Measurements from ENCODE around the gene TRIM15. TPM values are rescaled to one million over a fixed set of nuclear protein-coding genes. Genes with fewer than 3 reads are reported as not detected.
"Not testable (repeated sequence)": the region's sequence is repeated elsewhere in the genome, so short reads cannot be mapped to it uniquely, and the experiment has no call there.

TRIM15 gene
- total RNA-seq = not detected
- long read RNA-seq = 0 reads

- no peak for DNase-seq (ENCODE audit: low spot score)
These were observed at the start of gene TRIM15 for GRCh38 chr6:30163090-30163917. TSS of gene TRIM15 (plus strand) at chr6:30163546. CDS start at chr6:30163685, 139 bp downstream.

- no peak for DNase-seq (ENCODE audit: low spot score)
These were observed 49.5 kb upstream of the TRIM15 start for GRCh38 chr6:30113841-30114240.

- DNase-seq (ENCODE audit: low spot score) = no peak
These were observed 46.6 kb upstream of the TRIM15 start for GRCh38 chr6:30116724-30117123.

- DNase-seq (ENCODE audit: low spot score) = not testable (repeated sequence)
These were observed 44.7 kb upstream of the TRIM15 start for GRCh38 chr6:30118691-30119090.

- no peak for DNase-seq (ENCODE audit: low spot score)
These were observed 41.6 kb upstream of the TRIM15 start for GRCh38 chr6:30121446-30122366.

GRCh38 chr6:30122515-30122914 lies 40.8 kb upstream of the TRIM15 start:
- DNase-seq (ENCODE audit: low spot score) = no peak

- no peak for DNase-seq (ENCODE audit: low spot score)
These were observed 35.9 kb upstream of the TRIM15 start for GRCh38 chr6:30127238-30128093.

- DNase-seq (ENCODE audit: low spot score) = no peak
These were observed 33.8 kb upstream of the TRIM15 start for GRCh38 chr6:30129265-30130178.

GRCh38 chr6:30130179-30130679 lies 33.1 kb upstream of the TRIM15 start:
- DNase-seq (ENCODE audit: low spot score) = no peak

GRCh38 chr6:30130887-30131862 lies 32.2 kb upstream of the TRIM15 start:
- DNase-seq (ENCODE audit: low spot score) = no peak

GRCh38 chr6:30131947-30132497 lies 31.3 kb upstream of the TRIM15 start:
- no peak for DNase-seq (ENCODE audit: low spot score)

- DNase-seq (ENCODE audit: low spot score) = no peak
These were observed 28.2 kb upstream of the TRIM15 start for GRCh38 chr6:30135147-30135546.

GRCh38 chr6:30135757-30136156 lies 27.6 kb upstream of the TRIM15 start, which contains the start of gene TRIM40:
TSS of gene TRIM40 (plus strand) at chr6:30136140. CDS start at chr6:30137037, 897 bp downstream.
- no peak for DNase-seq (ENCODE audit: low spot score)

GRCh38 chr6:30136570-30137286 lies 26.6 kb upstream of the TRIM15 start:
- DNase-seq (ENCODE audit: low spot score) = no peak

- not testable (repeated sequence) for DNase-seq (ENCODE audit: low spot score)
These were observed 23.1 kb upstream of the TRIM15 start for GRCh38 chr6:30140240-30140639.

GRCh38 chr6:30142665-30143064 lies 20.7 kb upstream of the TRIM15 start:
- DNase-seq (ENCODE audit: low spot score) = no peak

GRCh38 chr6:30143780-30144179 lies 19.6 kb upstream of the TRIM15 start:
- no peak for DNase-seq (ENCODE audit: low spot score)
